Common myeloid progenitor, CD34-positive (primary cell): Measurements from ENCODE around the gene ZNF775.

Source experiments
- CTCF ChIA-PET: fragments of 350-600 bp; sonication (Branson Sonifier 250); formaldehyde crosslinking; loops from one replicate; lab custom pipeline; 2021; ENCODE audit warnings: antibody characterized with exemption; lab: Charles Lee
- POLR2A ChIA-PET: fragments of 350-600 bp; sonication (Branson Sonifier 250); formaldehyde crosslinking; loops from one replicate; lab custom pipeline; 2021; ENCODE audit warnings: antibody characterized with exemption; lab: Charles Lee
- DNase-seq, 3 donors: peaks; one replicate each; pipeline versions ENCODE4 v3.0.0 to v3.0.0-alpha.2; 2013
- H3K27ac ChIP-seq, 2 experiments: 1 replicate in 1 of 2; 2 replicates in 1 of 2; pipeline ENCODE4 v1.7.0; 2013; ENCODE audit warnings: inconsistent platforms in 2 of 2, low read length in 2 of 2, mild to moderate bottlenecking in 2 of 2, low read depth in 1 of 2, moderate library complexity in 1 of 2; ENCODE audit not compliant: severe bottlenecking in 2 of 2, insufficient read depth in 1 of 2, poor library complexity in 1 of 2
- H3K27me3 ChIP-seq, 5 experiments: replicated peaks in 2 of 5; 1 replicate in 3 of 5; 2 replicates in 2 of 5; pipeline versions ENCODE4 v1.6.1 to v1.7.0; 2013; ENCODE audit warnings: low read length in 4 of 5, mild to moderate bottlenecking in 2 of 5, moderate library complexity in 2 of 5, inconsistent platforms in 1 of 5; ENCODE audit not compliant: insufficient read depth in 5 of 5, control insufficient read depth in 4 of 5
- H3K36me3 ChIP-seq, 4 experiments: 1 replicate in 2 of 4; 2 replicates in 2 of 4; pipeline versions ENCODE4 v1.6.1 to v1.7.0; 2013; ENCODE audit warnings: low read length in 3 of 4, control low read depth in 1 of 4, mild to moderate bottlenecking in 1 of 4; ENCODE audit not compliant: control insufficient read depth in 4 of 4, insufficient read depth in 4 of 4
- H3K4me1 ChIP-seq, 4 experiments: 1 replicate in 3 of 4; 2 replicates in 1 of 4; pipeline versions ENCODE4 v1.6.1 to v1.7.1; 2013; ENCODE audit warnings: low read length in 3 of 4, mild to moderate bottlenecking in 3 of 4, control low read depth in 1 of 4, inconsistent platforms in 1 of 4, moderate library complexity in 1 of 4; ENCODE audit not compliant: control insufficient read depth in 4 of 4, insufficient read depth in 4 of 4; ENCODE audit errors: control extremely low read depth in 1 of 4
- H3K4me3 ChIP-seq, 7 experiments: 1 replicate in 4 of 7; 2 replicates in 3 of 7; pipeline versions ENCODE4 v1.5.1 to v1.7.0; 2013; ENCODE audit warnings: mild to moderate bottlenecking in 7 of 7, low read length in 6 of 7, moderate library complexity in 6 of 7, inconsistent platforms in 2 of 7, low read depth in 2 of 7, control low read depth in 1 of 7; ENCODE audit not compliant: insufficient read depth in 4 of 7, control insufficient read depth in 1 of 7; ENCODE audit errors: extremely low read depth in 1 of 7
- H3K9me3 ChIP-seq, 5 experiments: 1 replicate in 4 of 5; 2 replicates in 1 of 5; pipeline versions ENCODE4 v1.6.1 to v1.7.1; 2013; ENCODE audit warnings: low read length in 4 of 5, mild to moderate bottlenecking in 2 of 5, inconsistent platforms in 1 of 5, low read depth in 1 of 5, moderate library complexity in 1 of 5; ENCODE audit not compliant: control insufficient read depth in 4 of 5, insufficient read depth in 2 of 5; ENCODE audit errors: control extremely low read depth in 1 of 5
- WGBS: methylation state at CpG from one replicate; pipeline ENCODE4 v1.1.5; 2013; ENCODE audit not compliant: insufficient coverage; 5-methylcytosine and 5-hydroxymethylcytosine counted together

Gene ZNF775

DNA sequence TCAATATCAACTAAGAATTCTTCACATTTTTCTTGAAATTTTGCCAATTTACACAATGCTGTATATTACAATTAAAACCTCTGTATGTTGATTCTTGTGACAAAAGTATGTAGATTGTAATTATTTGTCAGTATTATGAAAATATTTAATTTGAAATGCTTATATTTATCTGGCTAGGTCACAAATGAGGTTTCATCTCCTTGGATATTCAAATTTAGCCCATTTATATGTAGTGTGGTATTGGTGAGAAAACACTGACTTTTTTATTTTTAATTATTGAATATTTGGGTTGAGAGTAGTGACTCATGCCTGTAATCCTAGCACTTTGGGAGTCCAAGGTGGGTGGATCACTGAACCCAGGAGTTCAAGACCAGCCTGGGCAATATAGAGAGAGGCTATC, 34.8 kb upstream of the ZNF775 start:
- Histone ChIP-seq H3K27ac (no peak overlapping the region), H3K36me3 (no peaks in the 10 kb centered on the region), H3K4me3 (no peak overlapping the region), H3K4me1 (peaks cover 2 to 21% (median 14%) of the 10 kb centered on the region in 4 experiments), H3K9me3 (peaks cover 0 to 8% (median 4%) of the 10 kb centered on the region in 5 experiments), H3K27me3 (peaks cover 0 to 23% (median 3%) of the 10 kb centered on the region in 5 experiments)
- ChIA-PET POLR2A (interaction anchor here (0.6 kb wide), 1 partner anchor 12 kb away, joined by 3 read pairs; no protein-coding TSS in a partner anchor), CTCF (interaction anchor here (0.6 to 5.3 kb wide), 3 partner anchors 12 to 618 kb away, joined by 3 to 30 read pairs (median 4); no protein-coding TSS in a partner anchor)
- no peak for DNase-seq

DNA sequence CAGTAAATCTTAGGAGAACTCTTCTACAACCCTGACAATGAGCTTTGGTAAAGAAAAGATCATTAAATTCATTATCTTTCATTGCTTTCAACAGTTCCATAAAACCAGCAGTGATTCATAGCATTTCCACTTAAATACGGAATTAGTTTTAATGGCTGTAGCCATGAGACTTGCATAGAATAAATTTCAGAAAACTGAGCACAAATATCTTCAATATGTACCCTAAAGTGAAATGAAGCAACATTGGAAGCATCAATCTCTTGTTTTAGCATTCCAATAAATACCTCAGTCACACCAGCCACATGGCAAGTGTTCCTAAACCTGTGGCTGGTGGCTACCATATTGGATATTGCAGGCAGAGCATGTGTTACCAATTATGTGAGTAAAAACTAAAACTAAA, 34.1 kb upstream of the ZNF775 start:
- H3K27ac ChIP-seq, result no peak overlapping the region
- H3K27me3 ChIP-seq, result peaks cover 0 to 19% (median 3%) of the 10 kb centered on the region in 5 experiments
- DNase-seq, result no peak
- peaks cover 1 to 14% (median 7%) of the 10 kb centered on the region in 4 experiments for H3K4me1 ChIP-seq
- no peak overlapping the region for H3K4me3 ChIP-seq
- CTCF ChIA-PET, result interaction anchor here (0.6 to 5.3 kb wide), 3 partner anchors 12 to 617 kb away, joined by 4 to 30 read pairs (median 4); no protein-coding TSS in a partner anchor
- no peaks in the 10 kb centered on the region for H3K36me3 ChIP-seq
- WGBS, result no CpG with 5 or more reads among the region's 1 CpG
- peaks cover 0 to 8% (median 4%) of the 10 kb centered on the region in 5 experiments for H3K9me3 ChIP-seq
- POLR2A ChIA-PET, result no interaction called here

GRCh38 chr7:150346922-150347321, 32.2 kb upstream of the ZNF775 start:
- DNase-seq, result no peak
- 100% methylated on average over 3 of the region's 5 CpGs for WGBS
- ChIA-PET CTCF (interaction anchor here (1.0 to 5.3 kb wide), 2 partner anchors 10 to 15 kb away, joined by 4 to 30 read pairs; no protein-coding TSS in a partner anchor), POLR2A (no interaction called here)
- Histone ChIP-seq H3K9me3 (peaks cover 0 to 8% (median 4%) of the 10 kb centered on the region in 5 experiments), H3K36me3 (no peaks in the 10 kb centered on the region), H3K4me1 (no peaks in the 10 kb centered on the region), H3K27me3 (peaks cover 0 to 3% (median 2%) of the 10 kb centered on the region in 5 experiments), H3K27ac (no peak overlapping the region), H3K4me3 (no peak overlapping the region)

DNA sequence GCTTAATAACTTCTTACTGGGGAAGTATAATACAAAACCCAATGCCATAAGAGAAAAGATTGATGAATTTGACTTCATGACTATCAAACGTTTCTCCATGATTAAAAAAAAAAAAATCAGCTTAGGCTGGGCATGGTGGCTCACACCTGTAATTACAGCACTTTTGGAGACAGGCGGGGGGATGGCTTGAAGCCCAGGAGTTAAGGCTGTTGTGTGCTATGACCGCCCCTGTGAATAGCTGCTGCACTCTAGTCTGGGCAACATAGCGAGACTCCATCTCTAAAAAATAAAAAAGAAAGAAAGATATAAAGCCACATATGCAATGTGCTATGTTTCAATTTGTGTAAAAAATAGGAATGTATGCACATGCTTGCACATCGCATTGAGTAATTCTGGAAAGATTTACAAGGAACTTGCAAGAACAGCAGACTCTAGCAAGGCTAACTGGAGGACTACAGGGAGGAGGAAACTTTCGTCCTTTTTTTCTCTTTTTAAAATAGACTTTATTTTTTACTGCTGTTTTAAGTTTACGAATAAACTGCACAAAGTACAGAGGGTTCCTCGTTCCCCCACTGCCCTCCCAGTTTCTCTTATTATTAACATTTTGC, 27.4 kb upstream of the ZNF775 start:
- ChIA-PET POLR2A (no interaction called here), CTCF (no interaction called here)
- no peaks in the 10 kb centered on the region for H3K27me3 ChIP-seq
- H3K9me3 ChIP-seq, result no peaks in the 10 kb centered on the region
- peak in 1 of 3 donors; percentile 33 for DNase-seq
- 100% methylated on average over 2 of the region's 8 CpGs for WGBS
- H3K4me1 ChIP-seq, result peaks cover 3 to 22% (median 17%) of the 10 kb centered on the region in 4 experiments
- H3K27ac ChIP-seq, result no peak overlapping the region
- H3K36me3 ChIP-seq, result no peaks in the 10 kb centered on the region
- no peak overlapping the region for H3K4me3 ChIP-seq

DNA sequence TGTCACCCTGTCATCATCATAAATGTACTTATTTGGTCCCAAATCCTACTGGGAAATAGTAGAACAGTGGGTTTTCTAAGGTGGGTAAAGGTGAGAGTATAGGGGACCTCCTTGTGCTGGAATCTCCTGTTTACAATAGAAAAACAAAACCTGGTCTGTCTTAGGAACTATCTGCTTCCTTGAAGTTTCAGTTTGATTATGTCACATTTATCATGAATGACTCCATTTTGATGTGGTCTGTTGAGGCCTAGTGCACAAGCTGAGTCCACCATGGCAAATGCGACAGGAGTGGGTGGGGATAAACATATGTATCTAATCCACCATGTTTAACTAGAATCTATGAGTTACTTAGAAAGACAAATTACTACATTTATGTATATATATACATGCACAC, 23.5 kb upstream of the ZNF775 start:
- Histone ChIP-seq H3K4me3 (no peak overlapping the region), H3K27me3 (no peaks in the 10 kb centered on the region), H3K27ac (peak overlapping the region; percentile 4 to 41), H3K36me3 (no peaks in the 10 kb centered on the region), H3K4me1 (peaks cover 15 to 48% (median 37%) of the 10 kb centered on the region in 4 experiments), H3K9me3 (no peaks in the 10 kb centered on the region)
- WGBS, result no CpG with 5 or more reads among the region's 1 CpG
- POLR2A ChIA-PET, result interaction anchor here (0.9 kb wide), 1 partner anchor 22 kb away, joined by 4 read pairs; no protein-coding TSS in a partner anchor
- DNase-seq, result peak in 1 of 3 donors; percentile 39
- CTCF ChIA-PET, result interaction anchor here (0.9 to 4.5 kb wide), 18 partner anchors 11 to 66 kb away, joined by 3 to 30 read pairs (median 6); partner anchors contain the start of gene REPIN1

DNA sequence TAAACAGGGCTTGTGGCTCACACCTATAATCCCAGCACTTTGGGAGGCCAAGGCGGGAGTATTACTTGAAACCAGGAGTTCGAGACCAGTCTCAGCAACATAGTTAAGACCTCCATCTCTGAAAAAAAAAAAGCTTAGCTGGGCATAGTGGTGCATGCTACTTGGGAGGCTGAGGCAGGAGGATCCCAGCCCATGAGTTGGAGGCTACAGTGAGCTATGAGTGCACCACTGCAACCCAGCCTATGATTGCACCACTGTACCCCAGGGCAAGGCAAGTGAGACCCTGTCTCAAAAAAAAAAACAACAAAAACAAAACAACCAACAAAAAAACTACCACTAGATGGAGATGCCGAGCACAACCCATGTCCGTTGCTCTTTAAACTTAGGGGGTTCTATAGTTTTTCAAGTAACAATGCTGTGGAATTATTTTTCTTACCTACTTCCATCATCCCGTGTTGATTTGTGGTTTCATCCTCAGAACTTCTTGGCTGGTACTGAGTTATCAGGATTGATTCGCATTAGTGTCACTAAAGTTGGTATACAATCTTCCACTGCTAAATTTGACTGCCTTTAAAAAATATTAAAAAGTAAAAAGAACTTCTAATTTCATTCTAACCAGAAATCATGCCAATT, 22.7 kb upstream of the ZNF775 start:
- ChIA-PET CTCF (interaction anchor here (0.9 to 4.5 kb wide), 16 partner anchors 10 to 65 kb away, joined by 3 to 30 read pairs (median 6); partner anchors contain the start of gene REPIN1), POLR2A (interaction anchor here (0.6 kb wide), 1 partner anchor 12 kb away, joined by 3 read pairs; no protein-coding TSS in a partner anchor)

More for the DNA sequence above, 22.7 kb upstream of the ZNF775 start:
- H3K9me3 ChIP-seq, result no peaks in the 10 kb centered on the region
- H3K4me1 ChIP-seq, result peaks cover 15 to 50% (median 38%) of the 10 kb centered on the region in 4 experiments
- H3K36me3 ChIP-seq, result no peaks in the 10 kb centered on the region
- peak; percentile 73 to 82 (median 75) for DNase-seq
- no peaks in the 10 kb centered on the region for H3K27me3 ChIP-seq
- H3K4me3 ChIP-seq, result peak overlapping the region in 1 of 7 experiments; percentile 24
- 90% methylated on average over 2 of the region's 6 CpGs for whole genome bisulfite sequencing
- H3K27ac ChIP-seq, result no peak overlapping the region
